ENCODE measurements around the gene LPIN1.

The LPIN1 gene

GRCh38 chr2:11790228-11790627 is 43.8 kb downstream of the LPIN1 start:
- Histone ChIP-seq H3K27ac (ENCODE audit: low read length, poor library complexity, severe bottlenecking) (no peak overlapping the region), H3K18ac (ENCODE audit: low read depth in 1 of 2, low read length in 2 of 2) (no peak overlapping the region), H3K4ac (ENCODE audit: low read depth in 1 of 2, low read length in 2 of 2) (no peak overlapping the region), H2AK5ac (ENCODE audit: low read length, severe bottlenecking) (no peak overlapping the region), H3K4me3 (ENCODE audit: insufficient read depth in 1 of 2, low read depth in 1 of 2, low read length in 2 of 2) (no peak overlapping the region), H3K9me3 (ENCODE audit: control insufficient read depth, low read length) (no peaks in the 10 kb centered on the region), H3K14ac (ENCODE audit: low read length in 2 of 2) (no peak overlapping the region), H3K9ac (ENCODE audit: low read length) (no peak overlapping the region), H2BK12ac (ENCODE audit: low read length in 2 of 2) (no peak overlapping the region), H4K8ac (ENCODE audit: low read length) (peak overlapping the region; percentile 38), H3K4me1 (ENCODE audit: control insufficient read depth, insufficient read depth, low read depth, low read length) (peaks cover 3% of the 10 kb centered on the region), H4K91ac (ENCODE audit: low read length) (peak overlapping the region; percentile 61), H3K23ac (ENCODE audit: low read length in 2 of 2) (no peak overlapping the region), H3K4me2 (ENCODE audit: low read length, poor library complexity, severe bottlenecking) (no peak overlapping the region), H2AFZ (ENCODE audit: low read depth, low read length) (no peak overlapping the region), H3K27me3 (ENCODE audit: control insufficient read depth in 1 of 2, insufficient read depth in 1 of 2, low read length in 2 of 2) (no peaks in the 10 kb centered on the region), H3K36me3 (ENCODE audit: control insufficient read depth in 1 of 2, insufficient read depth in 2 of 2, low read depth in 1 of 2, low read length in 2 of 2) (peaks cover 55 to 100% of the 10 kb centered on the region in 2 experiments), H3K79me1 (replicated peaks; ENCODE audit: low read length, poor library complexity, severe bottlenecking) (peaks cover 3% of the 10 kb centered on the region), H2BK5ac (ENCODE audit: low read depth, low read length, poor library complexity, severe bottlenecking) (no peak overlapping the region), H2BK120ac (ENCODE audit: low read depth, low read length) (no peak overlapping the region), H2BK15ac (ENCODE audit: low read depth, poor library complexity, severe bottlenecking) (no peak overlapping the region)
- 92% methylated on average over 7 of the region's 7 CpGs for WGBS
- no peak for DNase-seq

DNA sequence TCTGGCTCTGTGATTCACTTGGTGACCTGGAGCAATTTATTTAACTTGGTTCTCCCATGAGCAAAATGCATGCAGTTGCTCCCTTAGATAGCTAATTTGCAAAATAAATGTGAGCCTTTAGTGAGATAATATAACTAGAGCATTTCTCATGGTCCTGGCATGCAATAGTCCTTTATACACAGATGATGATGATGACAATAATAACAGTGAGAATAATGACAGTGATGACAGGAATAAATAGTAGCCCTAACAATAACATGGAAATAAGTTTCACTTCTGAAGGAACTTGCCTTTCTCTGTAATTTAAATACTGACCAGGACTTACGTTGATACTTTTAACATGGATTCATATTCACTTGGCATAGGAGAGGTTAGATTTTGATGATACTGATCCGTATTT is 49.2 kb downstream of the LPIN1 start:
- Histone ChIP-seq H4K8ac (ENCODE audit: low read length) (no peak overlapping the region), H3K4me3 (ENCODE audit: insufficient read depth in 1 of 2, low read depth in 1 of 2, low read length in 2 of 2) (peak overlapping the region in 1 of 2 experiments; percentile 40), H3K4me2 (ENCODE audit: low read length, poor library complexity, severe bottlenecking) (no peak overlapping the region), H3K14ac (ENCODE audit: low read length in 2 of 2) (no peak overlapping the region), H2BK5ac (ENCODE audit: low read depth, low read length, poor library complexity, severe bottlenecking) (no peak overlapping the region), H3K9me3 (ENCODE audit: control insufficient read depth, low read length) (no peaks in the 10 kb centered on the region), H3K36me3 (ENCODE audit: control insufficient read depth in 1 of 2, insufficient read depth in 2 of 2, low read depth in 1 of 2, low read length in 2 of 2) (peaks cover 51 to 100% of the 10 kb centered on the region in 2 experiments), H3K27me3 (ENCODE audit: control insufficient read depth in 1 of 2, insufficient read depth in 1 of 2, low read length in 2 of 2) (no peaks in the 10 kb centered on the region), H2BK120ac (ENCODE audit: low read depth, low read length) (no peak overlapping the region), H2BK12ac (ENCODE audit: low read length in 2 of 2) (no peak overlapping the region), H3K27ac (ENCODE audit: low read length, poor library complexity, severe bottlenecking) (no peak overlapping the region), H3K18ac (ENCODE audit: low read depth in 1 of 2, low read length in 2 of 2) (no peak overlapping the region), H2AK5ac (ENCODE audit: low read length, severe bottlenecking) (no peak overlapping the region), H3K4me1 (ENCODE audit: control insufficient read depth, insufficient read depth, low read depth, low read length) (no peaks in the 10 kb centered on the region), H3K4ac (ENCODE audit: low read depth in 1 of 2, low read length in 2 of 2) (no peak overlapping the region), H2AFZ (ENCODE audit: low read depth, low read length) (no peak overlapping the region), H4K91ac (ENCODE audit: low read length) (no peak overlapping the region), H3K23ac (ENCODE audit: low read length in 2 of 2) (no peak overlapping the region), H3K9ac (ENCODE audit: low read length) (peak overlapping the region; percentile 26), H3K79me1 (replicated peaks; ENCODE audit: low read length, poor library complexity, severe bottlenecking) (peaks cover 2% of the 10 kb centered on the region), H2BK15ac (ENCODE audit: low read depth, poor library complexity, severe bottlenecking) (no peak overlapping the region)
- DNase-seq: no peak
- 100% methylated on average over 2 of the region's 2 CpGs for WGBS

DNA sequence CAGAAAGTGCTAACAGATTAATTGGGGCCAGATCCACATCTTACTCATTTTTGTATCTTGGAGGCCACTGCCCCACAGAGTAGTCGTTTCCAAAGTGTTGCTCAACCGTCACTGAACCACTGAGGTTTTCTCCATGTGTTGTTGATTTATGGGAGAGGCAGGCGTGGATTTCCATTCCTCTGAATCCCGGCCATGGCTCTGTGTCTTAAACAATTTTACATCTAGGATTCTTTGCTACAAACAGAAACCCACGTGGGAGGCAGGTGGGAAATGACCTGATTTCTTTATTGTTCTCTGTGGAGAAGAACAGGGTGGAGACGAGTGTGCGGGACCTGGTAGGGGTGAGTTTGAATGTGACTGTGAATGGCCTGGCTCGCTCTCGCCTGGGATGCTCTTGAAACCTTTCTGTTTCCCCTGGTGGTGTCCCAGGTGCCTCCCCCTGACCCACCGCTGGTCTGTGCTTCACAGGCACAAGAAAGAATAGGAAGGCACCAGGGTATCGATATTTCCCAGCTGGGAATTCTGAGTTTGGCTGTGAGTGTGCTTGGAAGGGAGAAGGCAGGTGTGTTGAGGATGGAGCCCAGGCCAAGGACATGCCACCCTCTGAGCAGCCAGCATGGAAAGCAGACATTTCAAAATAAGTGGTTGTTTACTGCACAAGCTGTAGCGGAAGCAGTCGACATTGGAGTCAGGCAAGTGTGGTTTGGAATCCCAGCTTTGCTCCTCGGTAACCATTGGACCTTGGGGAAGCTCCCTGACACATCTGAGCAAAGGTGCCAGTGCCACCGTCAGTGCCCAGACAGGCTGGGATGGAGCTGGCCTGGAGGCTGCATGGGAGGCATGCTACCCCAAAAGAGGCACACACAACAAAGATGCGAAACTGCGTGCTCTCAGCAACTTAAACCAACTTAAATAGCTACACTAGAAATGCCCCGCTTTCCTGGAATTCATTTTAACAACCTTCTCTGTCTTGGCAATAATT is 50.0 kb downstream of the LPIN1 start:
- Histone ChIP-seq H3K27ac (ENCODE audit: low read length, poor library complexity, severe bottlenecking) (no peak overlapping the region), H3K27me3 (ENCODE audit: control insufficient read depth in 1 of 2, insufficient read depth in 1 of 2, low read length in 2 of 2) (no peaks in the 10 kb centered on the region), H2BK15ac (ENCODE audit: low read depth, poor library complexity, severe bottlenecking) (no peak overlapping the region), H3K4me1 (ENCODE audit: control insufficient read depth, insufficient read depth, low read depth, low read length) (no peaks in the 10 kb centered on the region), H2BK5ac (ENCODE audit: low read depth, low read length, poor library complexity, severe bottlenecking) (no peak overlapping the region), H3K9me3 (ENCODE audit: control insufficient read depth, low read length) (no peaks in the 10 kb centered on the region), H2AK5ac (ENCODE audit: low read length, severe bottlenecking) (no peak overlapping the region), H4K91ac (ENCODE audit: low read length) (no peak overlapping the region), H2AFZ (ENCODE audit: low read depth, low read length) (no peak overlapping the region), H3K14ac (ENCODE audit: low read length in 2 of 2) (no peak overlapping the region), H3K4me3 (ENCODE audit: insufficient read depth in 1 of 2, low read depth in 1 of 2, low read length in 2 of 2) (peak overlapping the region in 1 of 2 experiments; percentile 27), H2BK12ac (ENCODE audit: low read length in 2 of 2) (no peak overlapping the region), H4K8ac (ENCODE audit: low read length) (no peak overlapping the region), H3K79me1 (replicated peaks; ENCODE audit: low read length, poor library complexity, severe bottlenecking) (peaks cover 2% of the 10 kb centered on the region), H3K9ac (ENCODE audit: low read length) (peak overlapping the region; percentile 26), H3K36me3 (ENCODE audit: control insufficient read depth in 1 of 2, insufficient read depth in 2 of 2, low read depth in 1 of 2, low read length in 2 of 2) (peaks cover 51 to 100% of the 10 kb centered on the region in 2 experiments), H3K23ac (ENCODE audit: low read length in 2 of 2) (no peak overlapping the region), H3K4me2 (ENCODE audit: low read length, poor library complexity, severe bottlenecking) (no peak overlapping the region), H3K4ac (ENCODE audit: low read depth in 1 of 2, low read length in 2 of 2) (no peak overlapping the region), H2BK120ac (ENCODE audit: low read depth, low read length) (no peak overlapping the region), H3K18ac (ENCODE audit: low read depth in 1 of 2, low read length in 2 of 2) (no peak overlapping the region)
- DNase-seq: no peak
- 96% methylated on average over 18 of the region's 18 CpGs for WGBS

- Histone ChIP-seq H3K4me3 (ENCODE audit: insufficient read depth in 1 of 2, low read depth in 1 of 2, low read length in 2 of 2) (no peak overlapping the region), H3K14ac (ENCODE audit: low read length in 2 of 2) (no peak overlapping the region), H3K4me1 (ENCODE audit: control insufficient read depth, insufficient read depth, low read depth, low read length) (no peaks in the 10 kb centered on the region), H4K91ac (ENCODE audit: low read length) (no peak overlapping the region), H2BK15ac (ENCODE audit: low read depth, poor library complexity, severe bottlenecking) (no peak overlapping the region), H2BK120ac (ENCODE audit: low read depth, low read length) (no peak overlapping the region), H2AFZ (ENCODE audit: low read depth, low read length) (no peak overlapping the region), H3K4ac (ENCODE audit: low read depth in 1 of 2, low read length in 2 of 2) (no peak overlapping the region), H3K79me1 (replicated peaks; ENCODE audit: low read length, poor library complexity, severe bottlenecking) (peaks cover 2% of the 10 kb centered on the region), H3K27me3 (ENCODE audit: control insufficient read depth in 1 of 2, insufficient read depth in 1 of 2, low read length in 2 of 2) (no peaks in the 10 kb centered on the region), H2AK5ac (ENCODE audit: low read length, severe bottlenecking) (no peak overlapping the region), H4K8ac (ENCODE audit: low read length) (no peak overlapping the region), H2BK5ac (ENCODE audit: low read depth, low read length, poor library complexity, severe bottlenecking) (no peak overlapping the region), H3K9me3 (ENCODE audit: control insufficient read depth, low read length) (no peaks in the 10 kb centered on the region), H3K4me2 (ENCODE audit: low read length, poor library complexity, severe bottlenecking) (no peak overlapping the region), H3K18ac (ENCODE audit: low read depth in 1 of 2, low read length in 2 of 2) (no peak overlapping the region), H2BK12ac (ENCODE audit: low read length in 2 of 2) (no peak overlapping the region), H3K36me3 (ENCODE audit: control insufficient read depth in 1 of 2, insufficient read depth in 2 of 2, low read depth in 1 of 2, low read length in 2 of 2) (peaks cover 42 to 100% of the 10 kb centered on the region in 2 experiments), H3K9ac (ENCODE audit: low read length) (no peak overlapping the region), H3K27ac (ENCODE audit: low read length, poor library complexity, severe bottlenecking) (no peak overlapping the region), H3K23ac (ENCODE audit: low read length in 2 of 2) (no peak overlapping the region)
- WGBS: 98% methylated on average over 6 of the region's 6 CpGs
- DNase-seq: no peak
These were observed 51.4 kb downstream of the LPIN1 start for GRCh38 chr2:11797846-11798245.

Data from mesenchymal stem cell (in vitro differentiated cells and primary cell).